Activated naive CD4-positive, alpha-beta T cell (primary cell): Measurements from ENCODE around the gene AP5M1.
"Not testable (repeated sequence)": the region's sequence is repeated elsewhere in the genome, so short reads cannot be mapped to it uniquely, and the experiment has no call there.

Experiments
- DNase-seq, 4 experiments: peaks; one replicate each; lab custom pipeline; 2025; lab: John Stamatoyannopoulos, UW

The AP5M1 gene

GRCh38 chr14:57268161-57269069, at the start of gene AP5M1, which contains the start of gene EXOC5:
Gene AP5M1 (plus strand): TSS chr14:57268971. CDS start chr14:57269315, 344 bp downstream.
Gene EXOC5 (minus strand): TSS chr14:57268905. CDS start chr14:57268648, 257 bp downstream.
- peak; percentile 62 to 86 (median 80) for DNase-seq

GRCh38 chr14:57221931-57222330, 46.8 kb upstream of the AP5M1 start:
- DNase-seq, result no peak

GRCh38 chr14:57227083-57227482, 41.7 kb upstream of the AP5M1 start:
- no peak for DNase-seq

GRCh38 chr14:57228320-57228719, 40.5 kb upstream of the AP5M1 start:
- DNase-seq, result not testable (repeated sequence)

GRCh38 chr14:57232006-57232405, 36.8 kb upstream of the AP5M1 start:
- no peak for DNase-seq

GRCh38 chr14:57240115-57240514, 28.7 kb upstream of the AP5M1 start:
- not testable (repeated sequence) for DNase-seq

GRCh38 chr14:57243320-57243719, 25.5 kb upstream of the AP5M1 start:
- no peak for DNase-seq

- DNase-seq, result no peak
These were observed 24.7 kb upstream of the AP5M1 start for GRCh38 chr14:57244106-57244505.

- no peak for DNase-seq
These were observed 22.8 kb upstream of the AP5M1 start for GRCh38 chr14:57245941-57246340.

- no peak for DNase-seq
These were observed 21.7 kb upstream of the AP5M1 start for GRCh38 chr14:57246933-57247657.

- no peak for DNase-seq
These were observed 13.9 kb upstream of the AP5M1 start for GRCh38 chr14:57254884-57255283.

- not testable (repeated sequence) for DNase-seq
These were observed 10.6 kb upstream of the AP5M1 start for GRCh38 chr14:57258221-57258620.

GRCh38 chr14:57259672-57260071, 9.1 kb upstream of the AP5M1 start:
- DNase-seq, result no peak

GRCh38 chr14:57261604-57262003, 7.2 kb upstream of the AP5M1 start:
- DNase-seq, result no peak

GRCh38 chr14:57262117-57262516, 6.7 kb upstream of the AP5M1 start:
- DNase-seq, result no peak

GRCh38 chr14:57266065-57266464, 2.7 kb upstream of the AP5M1 start:
- no peak for DNase-seq

- DNase-seq, result no peak
These were observed 4.5 kb downstream of the AP5M1 start for GRCh38 chr14:57273236-57273635.

- no peak for DNase-seq
These were observed 5.8 kb downstream of the AP5M1 start for GRCh38 chr14:57274551-57274950.

GRCh38 chr14:57275023-57275664, 6.4 kb downstream of the AP5M1 start:
- DNase-seq, result no peak

- no peak for DNase-seq
These were observed 8.3 kb downstream of the AP5M1 start for GRCh38 chr14:57277062-57277461.

- no peak for DNase-seq
These were observed 19.0 kb downstream of the AP5M1 start for GRCh38 chr14:57287745-57288144.

- DNase-seq, result no peak
These were observed 22.0 kb downstream of the AP5M1 start for GRCh38 chr14:57290751-57291150.
